LNCAP (cell line): Measurements from ENCODE around the gene SUCLG2.

Experiments used
- CTCF ChIP-seq: fragments of 450-650 bp; IDR thresholded peaks from 2 replicates; pipeline ENCODE4 v1.5.1; 2017; ENCODE audit warnings: mild to moderate bottlenecking

SUCLG2 gene, protein sequence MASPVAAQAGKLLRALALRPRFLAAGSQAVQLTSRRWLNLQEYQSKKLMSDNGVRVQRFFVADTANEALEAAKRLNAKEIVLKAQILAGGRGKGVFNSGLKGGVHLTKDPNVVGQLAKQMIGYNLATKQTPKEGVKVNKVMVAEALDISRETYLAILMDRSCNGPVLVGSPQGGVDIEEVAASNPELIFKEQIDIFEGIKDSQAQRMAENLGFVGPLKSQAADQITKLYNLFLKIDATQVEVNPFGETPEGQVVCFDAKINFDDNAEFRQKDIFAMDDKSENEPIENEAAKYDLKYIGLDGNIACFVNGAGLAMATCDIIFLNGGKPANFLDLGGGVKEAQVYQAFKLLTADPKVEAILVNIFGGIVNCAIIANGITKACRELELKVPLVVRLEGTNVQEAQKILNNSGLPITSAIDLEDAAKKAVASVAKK

DNA sequence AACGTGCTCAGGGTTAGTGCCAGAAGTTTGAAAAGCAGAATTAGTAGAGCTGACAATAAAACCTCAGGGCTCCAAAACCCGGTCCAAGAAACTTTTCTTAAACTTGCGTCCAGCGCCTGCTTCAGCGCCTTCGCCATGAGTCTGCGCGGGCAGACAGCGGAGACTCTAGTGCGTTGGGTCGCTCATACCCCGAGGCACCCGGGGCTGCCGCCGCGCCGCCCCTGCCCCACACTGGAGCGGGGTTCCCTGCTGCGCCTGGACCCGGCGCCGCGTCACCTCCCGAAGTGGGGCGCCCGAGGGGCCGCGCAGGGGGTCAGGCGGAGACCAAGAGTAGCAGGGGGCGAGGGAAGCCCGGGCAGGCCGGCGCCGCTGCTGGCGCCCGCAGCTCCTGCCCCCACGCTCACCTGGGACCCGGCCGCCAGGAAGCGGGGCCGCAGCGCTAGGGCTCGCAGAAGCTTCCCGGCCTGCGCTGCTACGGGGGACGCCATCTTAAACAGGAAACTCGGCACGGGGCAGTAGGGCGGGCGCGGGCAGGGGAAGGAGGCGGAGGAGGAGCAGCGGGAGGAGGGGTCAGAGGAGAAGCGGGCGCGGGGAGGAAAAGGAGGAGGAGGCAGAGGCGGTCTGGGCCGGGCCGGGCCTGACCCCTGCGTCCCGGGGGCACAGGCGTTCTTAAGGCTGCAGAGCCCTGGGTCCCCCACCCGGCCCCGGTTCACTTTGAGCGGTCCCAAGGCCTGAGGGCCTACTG, at the start of gene SUCLG2:
Gene SUCLG2 (minus strand): TSS at position 514 of the 745 bp plus-strand sequence. CDS start 26 bp downstream, at position 488.
- TF ChIP-seq CTCF = no peak

DNA sequence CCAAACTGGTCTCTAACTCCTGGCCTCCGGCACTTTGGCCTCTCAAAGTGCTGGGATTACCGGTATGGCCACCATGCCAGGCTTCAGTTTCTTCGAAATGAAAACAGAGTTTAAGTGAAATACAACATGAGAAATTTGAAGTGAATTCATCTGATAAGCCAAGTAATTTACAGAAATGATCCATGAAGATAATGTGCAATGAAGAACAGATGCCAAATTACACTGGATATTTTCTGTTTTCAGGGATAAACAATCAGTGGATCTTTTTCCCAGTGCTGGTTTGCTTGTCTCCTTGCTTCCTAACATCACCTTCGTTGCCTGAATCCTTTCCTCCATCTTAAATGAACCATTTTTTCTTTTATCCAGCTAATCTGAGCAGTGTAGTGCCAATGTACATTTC, 46.2 kb upstream of the SUCLG2 start:
- no peak for TF ChIP-seq CTCF

DNA sequence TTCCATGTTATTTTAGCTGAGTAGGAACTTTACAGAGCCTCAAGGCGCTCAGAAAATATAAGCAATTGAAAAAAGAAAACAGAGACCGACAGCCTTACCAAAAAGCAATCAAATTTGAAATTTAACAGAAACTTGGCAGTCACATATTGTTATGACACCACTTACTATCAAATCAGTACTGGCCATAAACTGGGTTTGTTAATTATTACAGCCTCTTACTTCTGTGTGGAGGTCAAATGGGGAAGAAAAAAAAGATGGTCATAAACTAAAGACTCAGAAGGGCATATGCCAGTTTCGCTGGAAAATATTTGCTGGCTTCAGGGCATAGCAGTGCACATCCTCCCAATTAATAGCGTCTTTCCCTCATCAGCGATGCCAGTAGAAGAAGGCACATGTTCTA, 45.5 kb upstream of the SUCLG2 start:
- no peak for TF ChIP-seq CTCF

DNA sequence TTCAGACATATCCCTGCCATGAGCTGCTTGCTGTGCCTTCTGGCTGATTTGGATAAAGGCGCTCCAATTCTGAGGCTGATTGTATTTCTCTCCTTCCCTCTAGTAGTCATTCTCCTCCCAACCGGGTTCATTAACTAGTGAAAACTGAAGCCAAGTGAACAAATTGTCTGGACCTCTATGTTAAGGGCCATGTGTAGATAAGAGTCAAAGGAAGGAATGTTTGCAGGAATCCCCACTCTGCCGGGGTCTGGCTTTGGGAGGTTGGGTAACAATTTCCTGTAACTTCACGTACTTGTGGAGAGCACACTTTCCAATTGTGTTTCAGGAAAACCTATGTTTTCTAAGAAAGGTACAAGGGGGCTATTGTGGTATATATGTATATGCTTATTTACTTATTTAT, 38.2 kb upstream of the SUCLG2 start:
- TF ChIP-seq CTCF = no peak

- no peak for TF ChIP-seq CTCF
Measured at GRCh38 chr3:67691926-67692325, 37.5 kb upstream of the SUCLG2 start.

GRCh38 chr3:67691207-67691606, 36.8 kb upstream of the SUCLG2 start:
- TF ChIP-seq CTCF = no peak

DNA sequence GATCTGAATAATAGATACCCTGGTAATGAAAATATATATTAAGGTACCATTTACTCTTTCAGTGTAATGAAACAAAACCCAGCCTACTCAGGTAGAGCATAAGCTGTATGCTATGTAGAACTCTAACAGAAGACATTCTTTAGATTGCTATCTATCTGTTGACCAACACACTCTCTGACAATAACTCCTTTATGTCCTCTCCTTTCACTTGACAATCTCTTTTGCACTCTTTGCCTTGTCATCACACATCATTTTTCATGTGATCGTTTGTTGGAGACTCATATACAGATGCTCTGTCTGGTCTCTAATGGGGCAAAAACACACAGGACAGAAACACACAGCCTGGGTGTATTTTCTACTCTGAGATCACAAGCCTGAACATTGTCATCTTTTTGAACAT, 35.4 kb upstream of the SUCLG2 start:
- no peak for TF ChIP-seq CTCF
